Activated CD8-positive, alpha-beta memory T cell treated with anti-CD3 and anti-CD28 coated beads, Interleukin-2, amount 50 U/mL, for 24 hours (primary cell): Measurements from ENCODE around the gene SPINK7.
"Not testable (repeated sequence)": the region's sequence is repeated elsewhere in the genome, so short reads cannot be mapped to it uniquely, and the experiment has no call there.

Source experiments
- DNase-seq: peaks from one replicate; pipeline ENCODE4 v3.0.0-alpha.2; 2020; ENCODE audit errors: extremely low read depth

Gene SPINK7

DNA sequence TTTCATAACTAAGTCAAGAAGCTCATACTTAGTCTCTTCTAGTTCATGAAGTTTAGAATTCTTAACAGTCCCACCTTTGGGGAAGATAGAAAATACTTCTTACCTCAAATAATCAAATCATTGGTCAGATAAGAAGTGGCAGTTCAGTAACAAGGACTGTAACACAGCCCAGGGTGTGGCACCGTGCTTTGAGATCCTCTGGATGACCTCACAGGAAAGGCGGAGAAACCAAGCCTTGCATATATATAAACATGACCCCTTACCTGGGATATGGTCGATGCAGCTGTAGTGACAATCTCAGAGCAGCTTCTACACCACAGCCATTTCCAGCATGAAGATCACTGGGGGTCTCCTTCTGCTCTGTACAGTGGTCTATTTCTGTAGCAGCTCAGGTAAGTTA, at the start of gene SPINK7:
Gene SPINK7 (plus strand): TSS at position 271 of the 400 bp plus-strand sequence. CDS start 61 bp downstream, at position 332.
- DNase-seq = no peak

DNA sequence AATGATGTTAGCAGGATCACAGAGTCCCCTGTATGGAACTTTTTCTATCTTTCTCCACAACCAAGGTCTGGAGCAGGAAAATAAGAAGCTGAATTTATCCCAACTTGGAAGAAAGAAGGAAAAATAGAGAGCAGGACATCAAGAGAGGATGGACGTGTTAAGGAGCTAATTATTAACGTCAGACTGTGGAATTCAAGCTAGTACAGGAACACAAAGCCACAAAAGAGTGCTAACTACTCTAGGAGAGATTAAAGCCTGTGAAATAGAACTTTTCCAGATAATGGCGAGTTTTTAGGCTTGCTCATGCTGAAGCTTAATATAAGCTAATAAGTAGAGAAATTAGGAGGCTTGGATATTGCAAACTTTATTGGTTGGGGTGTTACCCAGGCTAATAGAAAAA, 44.3 kb upstream of the SPINK7 start:
- DNase-seq = no peak

DNA sequence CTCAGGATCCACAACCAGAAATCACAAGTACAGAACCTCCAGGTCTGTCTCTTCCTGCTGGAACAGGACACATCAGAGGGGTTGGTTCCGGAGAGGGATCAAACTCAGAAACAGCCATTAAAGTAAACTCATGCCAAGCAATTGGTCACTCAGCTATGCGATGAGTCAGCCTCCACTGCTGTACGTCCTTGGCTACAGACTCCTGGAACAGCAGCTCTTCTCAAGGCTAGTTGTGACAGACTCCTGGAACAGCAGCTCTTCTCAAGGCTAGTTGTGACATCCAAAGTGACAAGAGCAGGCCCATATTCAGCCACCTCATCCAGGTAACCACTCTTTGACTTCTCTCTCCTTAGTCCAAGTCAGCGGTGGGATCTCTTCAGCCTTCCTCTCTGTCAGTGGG, 43.7 kb upstream of the SPINK7 start, which contains the start of gene SPINK13:
Gene SPINK13 (plus strand): TSS at position 229 of the 400 bp plus-strand sequence. CDS start 1,279 bp downstream, outside the sequence.
- DNase-seq = no peak

DNA sequence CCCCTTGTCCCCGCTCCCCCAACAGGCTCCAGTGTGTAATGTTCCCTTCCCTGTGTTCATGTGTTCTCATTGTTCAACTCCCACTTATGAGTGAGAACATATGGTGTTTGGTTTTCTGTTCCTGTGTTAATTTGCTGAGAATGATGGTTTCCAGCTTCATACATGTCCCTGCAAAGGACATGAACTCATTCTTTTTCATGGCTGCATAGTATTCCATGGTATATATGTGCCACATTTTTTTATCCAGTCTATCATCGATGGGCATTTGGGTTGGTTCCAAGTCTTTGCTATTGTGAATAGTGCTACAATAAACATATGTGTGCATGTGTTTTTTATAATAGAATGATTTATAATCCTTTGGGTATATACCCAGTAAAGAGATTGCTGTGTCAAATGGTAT, 37.1 kb upstream of the SPINK7 start:
- DNase-seq = not testable (repeated sequence)

DNA sequence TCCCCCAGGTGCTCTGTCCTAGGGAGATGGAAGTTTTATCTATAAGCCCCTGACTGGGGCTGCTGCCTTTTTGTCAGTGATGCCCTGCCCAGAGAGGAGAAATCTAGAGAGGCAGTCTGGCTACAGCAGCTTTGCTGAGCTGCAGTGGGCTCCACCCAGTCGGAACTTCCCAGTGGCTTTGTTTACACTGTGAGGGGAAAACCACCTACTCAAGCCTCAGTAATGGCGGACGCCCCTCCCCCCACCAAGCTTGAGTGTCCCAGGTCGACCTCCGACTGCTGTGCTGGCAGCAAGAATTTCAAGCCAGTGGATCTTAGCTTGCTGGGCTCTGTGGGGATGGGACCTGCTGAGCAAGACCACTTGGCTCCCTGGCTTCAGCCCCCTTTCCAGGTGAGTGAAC, 31.3 kb upstream of the SPINK7 start:
- not testable (repeated sequence) for DNase-seq

DNA sequence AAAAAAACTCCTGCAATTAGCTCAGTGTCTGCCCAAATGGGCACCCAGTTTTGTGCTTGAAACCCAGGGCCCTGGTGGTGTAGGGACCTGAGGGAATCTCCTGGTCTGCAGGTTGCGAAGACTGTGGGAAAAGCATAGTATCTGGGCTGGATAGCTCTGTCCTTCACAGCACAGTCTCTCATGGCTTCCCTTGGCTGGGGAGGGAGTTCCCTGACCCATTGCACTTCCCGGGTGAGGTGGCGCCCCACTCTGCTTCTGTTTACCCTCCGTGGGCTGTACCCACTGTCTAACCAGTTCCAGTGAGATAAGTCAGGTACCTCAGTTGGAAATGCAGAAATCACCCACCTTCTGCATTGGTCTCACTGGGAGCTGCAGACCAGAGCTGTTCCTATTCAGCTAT, 30.9 kb upstream of the SPINK7 start:
- not testable (repeated sequence) for DNase-seq

DNA sequence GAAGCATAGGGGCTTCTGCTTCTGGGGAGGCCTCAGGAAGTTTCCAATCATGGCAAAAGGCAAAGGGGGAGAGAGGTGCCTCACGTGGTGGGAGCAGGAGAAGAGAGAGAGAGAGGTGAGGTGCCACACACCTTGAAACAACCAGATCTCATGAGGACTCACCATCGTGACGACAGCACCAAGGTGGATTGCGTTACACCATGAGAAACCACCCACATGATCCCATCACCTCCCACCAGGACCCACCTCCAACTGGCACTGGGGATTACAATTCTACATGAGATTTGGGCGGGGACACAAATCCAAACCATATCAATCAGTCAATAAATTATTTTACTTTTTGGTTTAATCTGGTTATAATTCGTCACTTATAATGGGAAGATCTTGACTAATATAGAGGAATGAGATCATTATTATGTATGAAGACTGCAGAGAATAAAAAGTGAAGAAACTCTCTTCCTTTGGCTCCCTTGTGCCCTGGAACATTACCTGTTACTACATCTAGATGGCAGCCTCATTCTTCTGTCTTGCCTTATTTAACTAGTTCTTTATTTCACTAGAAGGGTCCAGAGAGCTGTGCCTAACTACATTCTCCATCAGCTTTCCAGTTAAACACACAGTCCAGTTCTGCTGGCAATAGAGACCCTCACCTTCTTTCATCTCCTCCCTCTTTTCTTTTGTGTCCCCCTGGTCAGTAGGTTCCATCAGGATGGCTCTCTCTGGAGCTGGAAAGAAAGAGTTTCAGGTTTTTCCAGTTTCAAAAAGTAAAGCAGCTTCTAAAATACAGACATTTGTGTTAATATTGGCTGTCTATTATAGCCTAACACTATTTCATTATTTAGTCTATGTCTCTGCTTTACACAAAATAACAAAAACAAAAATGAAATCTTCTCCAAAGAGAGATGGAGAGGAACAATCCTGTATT, 21.7 kb upstream of the SPINK7 start:
- no peak for DNase-seq

DNA sequence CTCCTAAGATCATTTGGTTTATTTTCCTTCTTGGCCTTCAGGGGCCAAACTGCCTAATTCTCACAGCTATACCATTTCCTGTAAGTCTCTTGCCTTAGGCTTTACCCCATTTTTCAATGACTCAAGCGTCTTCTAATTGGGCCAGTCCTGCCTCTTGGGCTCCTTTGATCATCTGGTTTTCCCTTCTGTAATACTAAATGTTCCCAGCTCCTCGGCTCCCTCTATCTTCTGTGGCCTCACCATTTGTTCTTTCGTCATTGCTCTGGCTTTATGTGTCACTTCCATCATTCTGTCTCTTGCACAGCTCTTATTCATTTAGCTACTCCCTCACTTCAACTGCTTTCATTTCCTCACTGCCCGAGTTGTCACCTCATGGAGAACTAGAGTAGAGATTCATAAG, 14.5 kb upstream of the SPINK7 start:
- DNase-seq = no peak

DNA sequence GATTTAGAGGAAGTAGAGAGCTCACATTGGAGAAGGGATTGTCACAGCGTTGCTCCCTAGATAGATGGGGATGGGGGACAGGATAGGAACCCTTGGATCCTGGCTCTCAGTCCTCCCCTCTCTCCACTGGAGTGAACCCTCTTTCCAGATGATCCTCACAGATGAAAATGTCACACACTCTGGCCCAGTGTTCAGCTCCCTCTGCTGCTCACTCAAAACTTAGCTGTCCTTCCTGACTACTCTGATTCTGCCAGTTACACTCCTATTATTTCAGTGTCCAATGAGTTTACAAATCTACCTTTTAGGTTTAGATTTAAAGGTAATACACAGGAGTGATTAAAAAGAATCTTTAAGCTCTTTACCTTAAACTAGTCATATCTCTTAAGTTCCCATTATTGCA, 5.8 kb upstream of the SPINK7 start:
- DNase-seq = no peak

DNA sequence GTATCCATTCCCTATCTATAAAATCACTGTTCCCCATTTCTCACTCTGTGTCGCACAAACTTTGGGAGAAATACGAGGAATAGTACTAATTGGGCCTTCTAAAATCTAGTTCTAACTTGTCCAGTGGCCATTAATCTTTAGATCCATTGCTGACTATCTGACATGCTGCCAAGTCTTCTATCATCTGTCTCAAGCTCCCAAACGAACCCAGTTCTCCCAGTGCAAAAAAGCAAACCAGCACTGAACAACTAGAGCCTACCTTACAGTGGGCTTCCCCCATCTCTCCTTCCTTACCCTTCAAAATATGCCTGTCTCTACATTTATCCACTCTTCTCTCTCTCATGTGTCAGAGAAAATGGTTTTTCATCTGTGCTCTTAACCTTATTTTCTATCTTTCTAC, 3.2 kb upstream of the SPINK7 start:
- no peak for DNase-seq

DNA sequence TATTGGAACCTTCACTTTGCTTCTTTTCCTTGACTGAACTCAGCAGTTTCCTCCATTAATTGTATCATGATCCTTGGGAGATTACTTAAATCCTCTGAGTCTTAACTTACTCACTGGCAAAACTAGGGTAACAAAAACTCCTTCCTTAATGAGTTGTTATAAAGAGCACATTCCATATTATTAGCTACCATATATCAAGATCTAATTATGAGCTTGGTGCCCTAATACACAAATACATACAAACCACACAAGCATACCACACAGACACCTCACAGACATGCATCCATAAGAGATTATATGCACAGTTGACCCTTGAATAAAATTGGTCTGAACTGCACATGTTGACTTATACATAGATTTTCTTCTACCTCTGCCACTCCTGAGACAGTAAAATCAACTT, 2.5 kb upstream of the SPINK7 start:
- DNase-seq = no peak

DNA sequence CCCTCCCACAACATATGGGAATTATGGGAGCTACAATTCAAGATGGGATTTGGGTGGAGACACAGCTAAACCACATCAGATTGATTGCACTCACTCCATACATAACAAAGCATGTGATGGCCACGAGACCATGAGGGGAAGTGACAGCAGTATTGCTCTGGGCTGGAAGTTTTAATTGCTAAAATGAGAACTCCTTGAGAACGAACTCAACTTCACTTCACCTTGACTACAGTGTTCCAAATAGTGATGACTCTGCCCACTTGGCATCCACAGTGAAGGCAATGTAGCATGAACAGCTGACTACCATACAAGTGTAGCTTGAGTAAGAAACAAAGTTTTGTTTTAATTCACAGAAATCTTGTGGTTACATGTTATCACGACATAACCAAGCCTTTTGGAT, 739 bp upstream of the SPINK7 start:
- no peak for DNase-seq

DNA sequence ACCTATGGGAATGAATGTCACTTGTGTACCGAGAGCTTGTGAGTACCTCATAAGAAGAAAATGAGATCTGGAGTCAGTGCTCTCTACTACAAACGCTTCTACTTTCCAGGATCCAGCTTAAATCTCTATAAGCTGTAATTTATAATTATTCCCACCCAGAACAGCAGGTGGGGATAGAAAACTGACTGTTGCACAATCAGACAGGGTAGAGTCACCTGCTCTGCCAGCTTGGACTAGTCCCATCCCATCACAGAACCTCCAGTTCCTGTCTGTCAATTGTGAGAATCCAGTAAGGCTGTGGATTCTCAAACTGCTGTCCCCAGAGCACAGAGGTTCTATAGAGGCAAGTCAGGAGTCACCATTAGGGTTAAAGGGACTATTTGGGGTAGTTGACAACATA, 2.0 kb downstream of the SPINK7 start:
- DNase-seq = no peak

DNA sequence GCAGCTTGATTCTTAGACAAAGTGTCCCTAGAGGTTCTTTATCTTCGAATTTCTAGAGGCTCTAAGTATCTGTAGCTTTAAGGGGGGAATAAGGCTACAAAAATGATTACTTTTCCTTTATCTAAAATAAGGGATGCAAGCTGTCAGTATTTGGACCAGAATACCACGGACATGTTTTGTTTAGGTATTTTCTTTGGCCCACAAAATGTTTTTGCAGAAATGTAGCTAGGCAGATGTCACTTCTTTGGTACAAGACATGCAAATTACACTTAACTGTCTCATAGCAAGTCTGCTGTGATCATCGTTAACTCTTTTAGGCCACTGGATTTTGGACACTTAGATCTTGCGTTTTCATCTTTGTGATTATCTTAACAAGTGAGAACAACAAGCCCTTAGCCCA, 2.5 kb downstream of the SPINK7 start:
- DNase-seq = no peak

DNA sequence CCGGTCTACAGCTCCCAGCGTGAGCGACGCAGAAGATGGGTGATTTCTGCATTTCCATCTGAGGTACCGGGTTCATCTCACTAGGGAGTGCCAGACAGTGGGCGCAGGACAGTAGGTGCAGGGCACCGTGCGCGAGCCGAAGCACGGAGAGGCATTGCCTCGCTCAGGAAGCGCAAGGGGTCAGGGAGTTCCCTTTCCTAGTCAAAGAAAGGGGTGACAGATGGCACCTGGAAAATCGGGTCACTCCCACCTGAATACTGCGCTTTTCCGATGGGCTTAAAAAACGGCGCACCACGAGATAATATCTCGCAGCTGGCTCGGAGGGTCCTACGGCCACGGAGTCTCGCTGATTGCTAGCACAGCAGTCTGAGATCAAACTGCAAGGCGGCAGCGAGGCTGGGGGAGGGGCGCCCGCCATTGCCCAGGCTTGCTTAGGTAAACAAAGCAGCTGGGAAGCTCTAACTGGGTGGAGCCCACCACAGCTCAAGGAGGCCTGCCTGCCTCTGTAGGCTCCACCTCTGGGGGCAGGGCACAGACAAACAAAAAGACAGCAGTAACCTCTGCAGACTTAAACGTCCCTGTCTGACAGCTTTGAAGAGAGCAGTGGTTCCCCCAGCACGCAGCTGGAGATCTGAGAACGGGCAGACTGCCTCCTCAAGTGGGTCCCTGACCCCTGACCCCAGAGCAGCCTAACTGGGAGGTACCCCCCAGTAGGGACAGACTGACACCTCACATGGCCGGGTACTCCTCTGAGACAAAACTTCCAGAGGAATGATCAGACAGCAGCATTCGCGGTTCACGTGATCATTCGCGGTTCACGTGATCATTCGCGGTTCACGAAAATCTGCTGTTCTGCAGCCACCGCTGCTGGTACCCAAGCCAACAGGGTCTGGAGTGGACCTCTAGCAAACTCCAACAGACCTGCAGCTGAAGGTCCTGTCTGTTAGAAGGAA, 8.1 kb downstream of the SPINK7 start:
- DNase-seq = not testable (repeated sequence)

DNA sequence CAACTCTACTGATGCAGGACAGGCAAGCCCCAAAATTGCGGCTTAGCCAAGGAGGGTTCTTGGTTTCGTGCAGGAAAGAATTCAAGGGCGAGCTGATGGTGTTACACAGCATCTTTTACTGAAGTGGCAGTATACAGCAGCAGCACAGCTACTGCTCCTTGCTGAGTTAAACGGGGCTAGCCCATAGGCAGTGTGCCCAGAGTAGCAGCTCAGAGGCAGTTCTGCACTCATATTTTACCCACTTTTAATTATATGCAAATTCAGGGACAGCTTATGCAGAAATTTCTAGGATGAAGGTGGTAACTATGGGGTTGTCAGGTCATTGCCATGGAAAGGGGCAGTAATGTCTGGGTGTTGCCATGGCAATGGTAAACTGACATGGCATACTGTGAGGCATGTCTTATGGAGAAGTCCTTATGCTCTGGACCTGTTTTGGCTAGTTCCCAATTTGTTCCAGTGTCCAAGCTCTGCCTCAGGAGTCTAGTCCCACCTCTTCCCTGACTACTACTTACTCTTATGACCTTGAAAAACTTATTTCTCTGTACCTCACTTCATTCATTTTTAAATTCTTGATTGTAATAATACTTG, 21.1 kb downstream of the SPINK7 start:
- DNase-seq = no peak

DNA sequence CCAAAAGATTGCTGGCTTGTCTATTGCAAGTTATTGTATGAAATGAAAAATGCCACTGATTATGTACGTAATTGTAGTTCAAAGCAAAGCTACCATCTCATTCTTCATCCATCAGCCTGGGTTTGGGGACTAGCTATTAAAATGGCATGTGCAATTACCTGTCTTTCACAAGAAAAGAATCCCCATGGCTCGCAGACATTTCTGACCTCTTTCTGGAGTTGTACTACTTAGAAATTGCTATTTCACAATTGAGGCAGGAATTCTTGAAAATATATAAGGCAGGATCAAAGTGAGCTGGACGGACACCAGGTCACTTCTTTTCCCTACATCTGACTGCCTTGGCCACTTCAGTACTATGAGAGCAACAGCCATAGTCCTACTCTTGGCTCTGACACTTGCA, 23.0 kb downstream of the SPINK7 start, which contains the start of gene SPINK9:
Gene SPINK9 (plus strand): TSS at position 301 of the 400 bp plus-strand sequence. CDS start 55 bp downstream, at position 356.
- DNase-seq = no peak

DNA sequence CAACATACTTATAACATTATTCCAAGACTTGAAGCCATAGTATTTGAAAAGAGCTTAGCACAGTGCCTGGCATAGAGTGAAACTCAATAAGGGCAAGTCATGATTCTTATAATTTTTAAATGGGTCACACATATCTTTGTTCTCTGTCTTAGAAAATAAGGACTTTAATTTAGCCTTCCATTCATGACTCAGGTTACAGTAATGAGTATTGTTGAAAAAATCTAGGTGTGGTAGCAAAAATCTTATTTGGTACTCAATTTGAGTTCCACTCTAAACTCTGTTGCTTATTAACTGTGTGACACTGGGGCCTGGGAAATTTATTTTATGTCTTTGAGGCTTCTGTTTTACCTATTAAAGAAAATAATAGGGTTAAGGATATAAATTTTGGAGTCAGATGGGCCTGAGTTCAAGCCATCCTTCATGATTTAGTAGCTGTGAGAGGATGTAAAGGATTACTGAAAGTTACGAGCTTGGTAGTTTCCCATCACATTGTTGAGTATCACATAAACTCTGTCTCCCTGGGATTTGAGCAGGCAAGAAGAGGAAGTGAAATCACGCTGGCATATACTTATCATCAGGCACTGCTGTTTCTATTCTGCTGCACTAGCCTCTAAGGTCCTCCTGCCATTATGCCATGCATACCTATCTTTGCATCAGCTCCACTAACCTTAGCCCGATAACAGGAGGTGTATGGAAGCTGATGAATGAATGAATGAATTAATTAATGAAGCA, 24.6 kb downstream of the SPINK7 start:
- no peak for DNase-seq

DNA sequence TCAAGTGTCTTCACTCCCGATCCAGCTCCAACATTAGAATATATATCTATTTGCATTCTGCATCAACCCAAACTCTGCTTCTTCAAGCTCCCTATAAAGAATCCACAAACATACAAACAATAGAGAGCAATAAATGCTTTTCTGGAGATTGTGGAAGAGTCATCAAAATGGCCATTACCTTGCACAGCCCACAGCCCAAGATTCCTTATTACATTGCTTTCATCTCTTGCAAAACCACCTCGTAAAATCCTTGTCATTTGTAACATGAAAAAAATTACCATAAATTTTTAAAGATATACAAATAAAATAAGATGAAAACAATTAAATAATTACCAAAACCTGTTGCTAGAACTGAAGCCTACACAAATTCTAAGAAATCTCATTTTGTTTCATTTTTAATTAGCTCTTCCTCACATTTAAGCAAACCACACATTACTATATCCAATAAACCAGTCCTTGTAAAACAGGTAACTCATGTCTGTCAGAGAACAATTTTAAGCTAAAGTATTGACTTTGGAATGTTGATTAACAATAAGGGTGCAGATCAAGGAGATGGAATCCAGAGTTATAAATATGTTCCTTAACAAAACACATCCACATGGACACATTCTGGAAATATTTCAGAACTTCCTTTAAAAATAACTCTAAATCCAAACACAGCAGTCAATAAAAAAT, 30.3 kb downstream of the SPINK7 start:
- no peak for DNase-seq

DNA sequence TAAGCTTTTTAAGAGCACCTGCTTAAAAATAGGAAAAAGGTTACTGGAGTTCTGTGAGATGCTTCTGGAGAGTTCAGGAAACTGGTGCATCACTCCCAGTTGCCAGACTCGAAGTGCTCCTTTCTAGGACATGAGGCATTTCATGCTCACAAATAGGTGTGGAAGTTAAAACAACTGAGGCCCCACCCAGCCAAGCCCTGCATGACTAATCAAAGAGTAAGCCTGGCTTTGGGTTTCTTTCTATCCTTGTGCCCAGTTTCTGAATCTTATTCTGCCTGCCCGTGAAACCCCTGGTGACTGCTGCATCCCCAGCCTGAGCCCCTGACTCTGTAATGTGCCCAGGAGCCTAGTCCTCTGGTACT, 30.8 kb downstream of the SPINK7 start:
- no peak for DNase-seq
